ENCODE measurements around the gene TRPM2.

- TF ChIP-seq POLR2A (IDR thresholded peaks at IDR 0.05) (no peak), POLR2AphosphoS5 (IDR thresholded peaks at IDR 0.05) (no peak), EP300 (IDR thresholded peaks at IDR 0.05) (no peak)
- TF ChIP-seq, protein P1, sequence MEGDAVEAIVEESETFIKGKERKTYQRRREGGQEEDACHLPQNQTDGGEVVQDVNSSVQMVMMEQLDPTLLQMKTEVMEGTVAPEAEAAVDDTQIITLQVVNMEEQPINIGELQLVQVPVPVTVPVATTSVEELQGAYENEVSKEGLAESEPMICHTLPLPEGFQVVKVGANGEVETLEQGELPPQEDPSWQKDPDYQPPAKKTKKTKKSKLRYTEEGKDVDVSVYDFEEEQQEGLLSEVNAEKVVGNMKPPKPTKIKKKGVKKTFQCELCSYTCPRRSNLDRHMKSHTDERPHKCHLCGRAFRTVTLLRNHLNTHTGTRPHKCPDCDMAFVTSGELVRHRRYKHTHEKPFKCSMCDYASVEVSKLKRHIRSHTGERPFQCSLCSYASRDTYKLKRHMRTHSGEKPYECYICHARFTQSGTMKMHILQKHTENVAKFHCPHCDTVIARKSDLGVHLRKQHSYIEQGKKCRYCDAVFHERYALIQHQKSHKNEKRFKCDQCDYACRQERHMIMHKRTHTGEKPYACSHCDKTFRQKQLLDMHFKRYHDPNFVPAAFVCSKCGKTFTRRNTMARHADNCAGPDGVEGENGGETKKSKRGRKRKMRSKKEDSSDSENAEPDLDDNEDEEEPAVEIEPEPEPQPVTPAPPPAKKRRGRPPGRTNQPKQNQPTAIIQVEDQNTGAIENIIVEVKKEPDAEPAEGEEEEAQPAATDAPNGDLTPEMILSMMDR (IDR thresholded peaks at IDR 0.05): no peak
Measured at GRCh38 chr21:44349847-44350772, 3.3 kb upstream of the TRPM2 start.
